Chondrocyte (in vitro differentiated cells): ENCODE data around the gene GRAMD4. TPM values are rescaled to one million over a fixed set of nuclear protein-coding genes. Genes with fewer than 3 reads are reported as not detected.

Source experiments
- DNase-seq: peaks from one replicate; pipeline ENCODE4 v3.0.0; 2021; ENCODE audit warnings: mixed read lengths, low spot score
- H3K27ac Mint-ChIP-seq: one replicate; pipeline ENCODE4 v1.8.0; 2021; ENCODE audit warnings: mild to moderate bottlenecking, moderate library complexity, mixed read lengths; ENCODE audit not compliant: unreplicated experiment
- H3K27me3 Mint-ChIP-seq: 2 replicates; pipeline ENCODE4 v1.8.0; 2021; ENCODE audit warnings: low read depth, mixed read lengths
- H3K36me3 Mint-ChIP-seq: 2 replicates; pipeline ENCODE4 v1.8.0; 2021; ENCODE audit warnings: low read depth, mixed read lengths
- H3K4me1 Mint-ChIP-seq: 2 replicates; pipeline ENCODE4 v1.8.0; 2021; ENCODE audit warnings: low read depth, mild to moderate bottlenecking, mixed read lengths
- H3K4me3 Mint-ChIP-seq: one replicate; pipeline ENCODE4 v1.8.0; 2021; ENCODE audit warnings: mild to moderate bottlenecking, moderate library complexity, mixed read lengths; ENCODE audit not compliant: unreplicated experiment
- H3K9me3 Mint-ChIP-seq: 2 replicates; pipeline ENCODE4 v1.8.0; 2021; ENCODE audit warnings: low read depth, mixed read lengths
- total RNA-seq: library from RNA; stranded (reverse); gene quantifications from 3 replicates; pipeline ENCODE4 v1.2.1, GENCODE V29; 2021
- TF ChIP-seq, protein P1 (sequence below): fragments of 200-600 bp; sonication (generic); IDR thresholded peaks from 2 replicates; pipeline ENCODE4 v1.5.0; 2021; ENCODE audit warnings: antibody characterized with exemption, mild to moderate bottlenecking, moderate library complexity

The GRAMD4 gene
- total RNA-seq, 1 donor from 2014 or later: 31.7 TPM

- Mint-ChIP-seq H3K27me3 (no peaks in the 10 kb centered on the region), H3K9me3 (no peaks in the 10 kb centered on the region), H3K27ac (no peak overlapping the region), H3K4me1 (no peaks in the 10 kb centered on the region), H3K4me3 (no peak overlapping the region), H3K36me3 (peaks cover 5% of the 10 kb centered on the region)
- TF ChIP-seq, protein P1, sequence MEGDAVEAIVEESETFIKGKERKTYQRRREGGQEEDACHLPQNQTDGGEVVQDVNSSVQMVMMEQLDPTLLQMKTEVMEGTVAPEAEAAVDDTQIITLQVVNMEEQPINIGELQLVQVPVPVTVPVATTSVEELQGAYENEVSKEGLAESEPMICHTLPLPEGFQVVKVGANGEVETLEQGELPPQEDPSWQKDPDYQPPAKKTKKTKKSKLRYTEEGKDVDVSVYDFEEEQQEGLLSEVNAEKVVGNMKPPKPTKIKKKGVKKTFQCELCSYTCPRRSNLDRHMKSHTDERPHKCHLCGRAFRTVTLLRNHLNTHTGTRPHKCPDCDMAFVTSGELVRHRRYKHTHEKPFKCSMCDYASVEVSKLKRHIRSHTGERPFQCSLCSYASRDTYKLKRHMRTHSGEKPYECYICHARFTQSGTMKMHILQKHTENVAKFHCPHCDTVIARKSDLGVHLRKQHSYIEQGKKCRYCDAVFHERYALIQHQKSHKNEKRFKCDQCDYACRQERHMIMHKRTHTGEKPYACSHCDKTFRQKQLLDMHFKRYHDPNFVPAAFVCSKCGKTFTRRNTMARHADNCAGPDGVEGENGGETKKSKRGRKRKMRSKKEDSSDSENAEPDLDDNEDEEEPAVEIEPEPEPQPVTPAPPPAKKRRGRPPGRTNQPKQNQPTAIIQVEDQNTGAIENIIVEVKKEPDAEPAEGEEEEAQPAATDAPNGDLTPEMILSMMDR: no peak
- DNase-seq: no peak
Measured at GRCh38 chr22:46663001-46663400, 42.8 kb downstream of the GRAMD4 start.

DNA sequence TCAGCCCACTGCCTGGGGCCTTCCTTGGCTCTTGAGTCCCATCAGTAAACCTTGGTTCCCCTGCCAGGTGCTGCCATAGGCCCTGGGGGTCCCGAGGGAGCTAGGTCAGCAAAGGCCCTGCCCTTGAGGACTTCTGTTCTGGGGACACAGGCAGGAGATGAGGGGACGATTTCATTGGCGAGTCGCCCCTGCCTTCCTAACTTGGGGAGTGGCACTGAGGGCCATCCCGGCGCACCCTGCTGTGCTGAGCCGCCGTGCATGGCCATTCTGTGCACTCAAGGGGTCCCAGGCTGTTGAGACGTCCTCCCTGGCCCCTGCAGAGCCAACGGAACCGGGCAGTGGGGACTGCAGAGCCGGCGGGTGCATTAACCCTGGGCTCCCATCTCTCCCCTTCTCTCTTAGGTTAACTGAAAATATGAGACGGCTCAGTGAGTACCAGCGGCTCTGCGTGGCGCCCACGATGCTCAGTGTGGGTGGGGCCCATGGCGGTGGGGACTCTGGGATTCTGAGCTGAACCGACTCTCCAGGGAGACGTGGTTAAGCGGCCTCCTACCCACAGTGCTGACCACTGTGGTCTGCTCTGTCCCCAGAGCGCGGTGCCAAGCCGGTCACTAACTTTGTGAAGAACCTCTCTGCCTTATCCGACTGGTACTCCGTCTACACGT lies 43.4 kb downstream of the GRAMD4 start:
- DNase-seq: no peak
- no peak overlapping the region for H3K27ac Mint-ChIP-seq
- H3K9me3 Mint-ChIP-seq: no peaks in the 10 kb centered on the region
- peaks cover 5% of the 10 kb centered on the region for H3K36me3 Mint-ChIP-seq
- TF ChIP-seq, protein P1: no peak
- H3K4me3 Mint-ChIP-seq: no peak overlapping the region
- H3K4me1 Mint-ChIP-seq: no peaks in the 10 kb centered on the region
- no peaks in the 10 kb centered on the region for H3K27me3 Mint-ChIP-seq

DNA sequence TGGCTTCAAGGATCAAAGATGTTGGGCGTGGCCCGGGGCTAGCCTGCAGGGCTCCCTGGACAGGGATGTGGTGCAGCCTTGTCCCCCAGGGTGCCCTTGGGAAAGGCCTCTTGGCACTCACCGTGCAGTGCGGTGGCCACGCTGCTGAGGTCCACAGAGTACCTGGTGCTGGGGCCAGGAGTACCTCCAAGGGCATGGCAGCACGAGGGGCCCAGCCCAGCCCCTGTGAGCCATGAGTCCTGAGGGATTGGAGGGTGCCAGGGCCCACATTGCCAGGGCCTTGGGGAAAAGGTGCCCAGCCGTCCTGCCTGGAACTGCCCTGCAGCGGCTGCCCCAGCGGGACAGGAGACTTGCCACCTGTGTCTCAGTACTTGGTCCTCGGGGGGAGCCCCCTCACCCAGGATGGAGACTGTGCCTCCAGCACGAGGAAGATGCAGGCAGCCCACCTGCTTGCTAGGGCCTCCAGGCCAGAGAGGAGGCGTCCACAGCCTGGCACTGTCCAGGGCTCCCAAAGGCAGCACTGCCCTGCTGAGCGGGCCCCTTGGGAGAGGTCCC lies 44.2 kb downstream of the GRAMD4 start:
- Mint-ChIP-seq H3K36me3 (peaks cover 8% of the 10 kb centered on the region), H3K9me3 (no peaks in the 10 kb centered on the region), H3K4me1 (no peaks in the 10 kb centered on the region), H3K27ac (no peak overlapping the region), H3K4me3 (no peak overlapping the region), H3K27me3 (no peaks in the 10 kb centered on the region)
- no peak for DNase-seq
- TF ChIP-seq, protein P1: no peak

DNA sequence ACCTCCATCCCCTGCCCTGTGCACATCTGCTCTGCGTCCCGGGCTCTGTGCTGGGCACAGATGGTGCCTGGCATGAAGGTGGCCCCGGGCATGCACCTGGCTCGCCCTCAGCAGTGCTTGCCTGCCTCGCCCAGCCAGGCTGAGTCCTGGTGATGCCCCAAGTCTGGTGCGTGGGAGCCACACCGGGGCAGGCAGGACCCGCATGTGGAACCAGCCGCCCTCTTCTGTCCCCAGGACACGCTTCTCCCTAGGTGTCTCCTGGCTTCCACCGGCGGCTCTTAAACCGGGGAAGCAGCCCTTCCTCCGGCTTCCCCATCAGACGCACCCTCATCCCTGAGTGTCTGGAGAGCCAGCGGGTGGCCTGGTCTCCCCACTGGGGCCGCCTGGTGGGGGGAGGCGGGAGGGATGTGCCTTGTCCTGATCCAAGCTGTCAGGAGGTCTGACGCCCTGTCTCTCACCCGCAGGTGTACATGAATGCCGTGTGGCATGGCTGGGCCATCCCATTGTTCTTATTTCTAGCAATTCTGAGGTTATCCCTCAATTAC lies 45.0 kb downstream of the GRAMD4 start:
- Mint-ChIP-seq H3K27me3 (no peaks in the 10 kb centered on the region), H3K4me1 (peaks cover 5% of the 10 kb centered on the region), H3K9me3 (no peaks in the 10 kb centered on the region), H3K36me3 (peaks cover 10% of the 10 kb centered on the region), H3K4me3 (no peak overlapping the region), H3K27ac (no peak overlapping the region)
- no peak for DNase-seq
- TF ChIP-seq, protein P1: no peak

DNA sequence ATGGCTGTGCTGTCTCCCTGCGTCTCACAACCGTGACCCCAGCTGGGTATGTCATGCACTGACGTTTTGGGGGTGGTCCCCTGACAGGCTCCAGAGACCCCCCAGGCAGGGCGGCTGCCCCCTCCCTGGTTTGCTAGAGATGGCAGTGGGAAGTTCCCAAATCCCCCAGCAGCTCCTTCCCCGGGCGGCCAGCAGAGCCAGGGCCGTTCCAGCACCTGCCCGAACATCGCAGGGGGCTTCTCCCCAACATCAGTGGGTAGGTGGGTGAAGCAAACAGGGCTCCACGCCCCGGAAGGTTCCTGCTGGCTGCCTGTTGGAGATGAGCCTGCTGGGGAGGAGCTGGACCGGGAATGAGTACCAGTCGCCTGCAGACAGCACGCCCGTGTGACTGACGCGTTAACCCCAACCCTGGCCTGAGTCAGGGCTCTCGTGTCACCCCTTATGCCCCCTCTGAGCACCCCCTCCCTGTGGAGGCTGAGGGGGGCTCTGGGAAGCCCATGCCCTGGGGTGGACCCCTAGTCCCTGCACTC lies 45.6 kb downstream of the GRAMD4 start:
- no peak for DNase-seq
- TF ChIP-seq, protein P1: no peak
- Mint-ChIP-seq H3K27ac (no peak overlapping the region), H3K9me3 (no peaks in the 10 kb centered on the region), H3K27me3 (no peaks in the 10 kb centered on the region), H3K36me3 (peaks cover 10% of the 10 kb centered on the region), H3K4me1 (peaks cover 5% of the 10 kb centered on the region), H3K4me3 (no peak overlapping the region)
